Activated CD4-positive, alpha-beta memory T cell treated with anti-CD3 and anti-CD28 coated beads, Interleukin-2, amount 10 ng/mL, durations not matched to agents 7 days and 5 days (primary cell): ENCODE data around the gene TRIM47. TPM values are rescaled to one million over a fixed set of nuclear protein-coding genes. Genes with fewer than 3 reads are reported as not detected.

ENCODE experiments used
- CTCF ChIA-PET: fragments of 350-600 bp; sonication (Branson Sonifier 250); formaldehyde crosslinking; loops from one replicate; lab custom pipeline; 2021; ENCODE audit warnings: antibody characterized with exemption, inconsistent platforms; lab: Charles Lee
- POLR2A ChIA-PET: fragments of 350-600 bp; sonication (Branson Sonifier 250); formaldehyde crosslinking; loops from one replicate; lab custom pipeline; 2021; ENCODE audit warnings: antibody characterized with exemption; lab: Charles Lee
- DNase-seq: peaks from one replicate; pipeline ENCODE4 v3.0.0-alpha.2; 2020
- H3K27ac Mint-ChIP-seq: one replicate; pipeline ENCODE4 v1.8.0; 2021; ENCODE audit warnings: mild to moderate bottlenecking, mixed read lengths
- H3K27me3 Mint-ChIP-seq: one replicate; pipeline ENCODE4 v1.8.0; 2021; ENCODE audit warnings: mixed read lengths
- H3K36me3 Mint-ChIP-seq: one replicate; pipeline ENCODE4 v1.8.0; 2021; ENCODE audit warnings: low read depth, mixed read lengths
- H3K4me1 Mint-ChIP-seq: one replicate; pipeline ENCODE4 v1.8.0; 2021; ENCODE audit warnings: mixed read lengths
- H3K4me3 Mint-ChIP-seq: one replicate; pipeline ENCODE4 v1.8.0; 2021; ENCODE audit warnings: mild to moderate bottlenecking, mixed read lengths
- H3K9me3 Mint-ChIP-seq: one replicate; pipeline ENCODE4 v1.8.0; 2021; ENCODE audit warnings: mixed read lengths
- total RNA-seq, 2 experiments: library from RNA; stranded (reverse); gene quantifications; one replicate each; pipeline ENCODE4 v1.2.3, GENCODE V29; 2021

Gene TRIM47
- total RNA-seq, 2 experiments from 2014 or later, result 31.9 to 33.8 TPM

DNA sequence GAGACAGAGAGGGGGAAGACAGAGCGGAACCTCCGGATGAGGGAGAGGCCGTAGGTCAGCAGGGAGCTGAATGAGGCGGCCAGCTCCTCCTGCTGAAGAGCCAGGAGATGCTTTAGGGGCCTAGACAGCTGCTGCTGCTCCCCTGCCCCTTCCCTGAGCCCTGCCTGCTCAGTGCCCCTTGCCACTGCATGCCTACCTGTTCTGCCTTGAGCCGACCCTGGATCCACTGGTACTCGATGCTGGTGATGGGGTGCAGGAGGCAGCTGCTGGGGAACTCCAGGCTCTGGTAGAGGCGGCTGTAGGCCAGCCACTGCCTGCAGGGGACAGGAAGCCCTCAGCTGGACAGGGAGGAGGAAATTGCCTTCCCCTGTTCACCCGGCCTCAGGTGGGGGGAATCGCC, 41.8 kb downstream of the TRIM47 start:
- Mint-ChIP-seq H3K4me1 (peaks cover 43% of the 10 kb centered on the region), H3K27me3 (no peaks in the 10 kb centered on the region), H3K4me3 (no peak overlapping the region), H3K36me3 (peaks cover 62% of the 10 kb centered on the region), H3K27ac (no peak overlapping the region), H3K9me3 (no peaks in the 10 kb centered on the region)
- no peak for DNase-seq
- POLR2A ChIA-PET, result interaction anchor here (1.1 to 6.3 kb wide), 2 partner anchors 8 to 58 kb away, joined by 3 to 49 read pairs; partner anchors contain the start of gene UNC13D
- CTCF ChIA-PET, result interaction anchor here (1.4 kb wide), 1 partner anchor 83 kb away, joined by 4 read pairs; no protein-coding TSS in a partner anchor

DNA sequence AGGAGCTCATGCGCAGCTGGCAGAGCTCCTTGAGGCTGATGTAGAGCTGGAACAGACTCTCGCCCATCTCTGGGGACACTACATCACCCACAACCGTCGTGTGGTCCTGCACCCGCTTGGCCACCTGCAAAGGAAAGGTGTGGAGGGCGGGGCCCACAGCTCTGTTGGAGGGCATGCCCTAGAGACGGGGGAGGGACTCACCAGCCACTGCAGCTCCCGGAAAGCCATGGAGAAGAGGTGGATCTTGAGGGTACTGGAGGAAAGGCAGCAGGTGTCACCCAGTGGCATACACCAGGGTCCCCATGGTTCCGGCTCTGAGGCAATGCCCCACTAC, 42.8 kb downstream of the TRIM47 start:
- ChIA-PET POLR2A (interaction anchor here (1.0 to 6.3 kb wide), 2 partner anchors 9 to 21 kb away, joined by 3 to 49 read pairs; partner anchors contain the start of gene UNC13D), CTCF (no interaction called here)
- Mint-ChIP-seq H3K9me3 (no peaks in the 10 kb centered on the region), H3K27me3 (no peaks in the 10 kb centered on the region), H3K36me3 (peaks cover 66% of the 10 kb centered on the region), H3K4me3 (no peak overlapping the region), H3K27ac (no peak overlapping the region), H3K4me1 (peaks cover 45% of the 10 kb centered on the region)
- DNase-seq, result no peak

DNA sequence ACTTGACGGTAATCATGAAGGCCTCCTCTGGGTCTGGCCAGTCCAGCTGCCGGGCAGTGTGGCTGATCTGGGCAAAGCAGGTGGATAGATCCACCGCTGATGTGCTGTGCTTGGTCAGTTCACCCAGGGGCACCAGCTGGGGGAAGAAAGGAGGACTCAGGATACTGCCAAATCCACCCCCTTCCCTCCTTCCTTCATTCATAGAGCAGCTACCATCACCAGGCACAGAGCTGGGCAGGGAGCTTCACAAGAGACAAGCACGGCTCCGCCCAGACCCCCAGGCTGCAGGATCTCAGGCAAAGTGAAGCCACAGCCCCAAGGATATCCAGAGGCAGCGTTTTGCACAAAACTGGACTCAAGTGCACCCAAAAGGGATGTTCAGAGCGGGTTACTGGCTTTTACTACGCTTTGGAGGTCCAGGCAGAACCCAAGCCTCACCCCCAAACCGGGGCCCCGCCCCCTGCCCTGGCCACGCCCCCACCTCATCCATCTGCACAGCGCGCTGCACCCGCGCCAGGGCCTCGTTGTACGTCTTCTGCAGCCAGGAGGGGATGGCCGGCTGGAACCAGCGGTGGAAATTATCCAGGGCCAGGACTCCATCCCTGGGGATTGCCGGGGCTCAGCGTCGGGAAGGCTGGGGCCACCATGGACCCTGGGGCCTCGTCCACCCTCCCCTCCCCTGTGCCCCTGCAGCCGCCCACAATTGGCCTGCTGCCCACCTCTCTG, 43.3 kb downstream of the TRIM47 start:
- no peak overlapping the region for H3K4me3 Mint-ChIP-seq
- H3K4me1 Mint-ChIP-seq, result peaks cover 46% of the 10 kb centered on the region
- H3K36me3 Mint-ChIP-seq, result peaks cover 64% of the 10 kb centered on the region
- CTCF ChIA-PET, result interaction anchor here (2.9 kb wide), 1 partner anchor 21 kb away, joined by 8 read pairs; the partner anchor contains the start of gene WBP2
- DNase-seq, result no peak
- H3K9me3 Mint-ChIP-seq, result no peaks in the 10 kb centered on the region
- no peaks in the 10 kb centered on the region for H3K27me3 Mint-ChIP-seq
- peak overlapping the region; percentile 23 for H3K27ac Mint-ChIP-seq
- POLR2A ChIA-PET, result interaction anchor here (1.0 to 15.1 kb wide), 5 partner anchors 10 to 59 kb away, joined by 3 to 190 read pairs (median 33); partner anchors contain the start of genes UNC13D, UNK and WBP2

DNA sequence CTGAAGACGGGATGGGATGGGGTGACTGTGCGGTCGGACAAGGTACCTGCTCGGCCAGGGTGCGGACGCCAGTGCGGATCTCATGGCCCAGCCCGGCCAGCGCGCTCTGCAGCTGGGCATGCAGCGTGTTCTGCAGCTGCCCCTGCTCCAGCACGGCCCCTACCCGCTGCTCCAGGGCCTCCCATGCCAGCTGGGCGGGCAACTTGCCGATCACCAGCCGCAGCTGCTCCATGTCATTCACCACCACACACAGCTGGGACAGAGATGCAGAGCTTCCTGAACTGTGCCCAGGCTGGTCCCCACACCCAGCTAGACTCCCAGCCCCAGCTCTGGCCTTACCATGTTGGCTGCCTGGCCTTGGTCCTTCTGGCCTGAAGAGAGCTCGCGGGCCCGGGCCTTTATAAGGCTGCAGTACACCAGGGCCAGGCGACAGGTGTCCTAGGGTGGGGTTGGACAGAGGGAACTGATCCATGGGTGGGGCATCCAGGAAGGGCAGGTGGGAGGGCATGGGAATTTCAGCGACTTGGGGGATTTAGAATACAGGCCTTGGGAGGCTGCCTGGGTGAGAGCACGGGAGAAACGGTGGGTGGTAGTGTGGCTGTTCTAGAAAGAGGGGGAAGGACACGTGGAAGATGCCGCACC, 44.0 kb downstream of the TRIM47 start:
- H3K27ac Mint-ChIP-seq, result peak overlapping the region; percentile 94
- no peaks in the 10 kb centered on the region for H3K27me3 Mint-ChIP-seq
- ChIA-PET POLR2A (interaction anchor here (1.4 to 15.1 kb wide), 4 partner anchors 10 to 58 kb away, joined by 4 to 190 read pairs (median 41); partner anchors contain the start of genes UNC13D, UNK and WBP2), CTCF (interaction anchor here (2.9 kb wide), 1 partner anchor 21 kb away, joined by 8 read pairs; the partner anchor contains the start of gene WBP2)
- H3K9me3 Mint-ChIP-seq, result no peaks in the 10 kb centered on the region
- DNase-seq, result no peak
- no peak overlapping the region for H3K4me3 Mint-ChIP-seq
- H3K4me1 Mint-ChIP-seq, result peaks cover 43% of the 10 kb centered on the region
- H3K36me3 Mint-ChIP-seq, result peaks cover 64% of the 10 kb centered on the region

GRCh38 chr17:75832652-75833400, 45.6 kb downstream of the TRIM47 start:
- ChIA-PET POLR2A (interaction anchor here (0.6 to 15.1 kb wide), 19 partner anchors 8 to 521 kb away, joined by 3 to 190 read pairs (median 5); partner anchors contain the start of genes FBF1, GALK1, PRPSAP1 and RECQL5), CTCF (interaction anchor here (0.9 to 2.9 kb wide), 7 partner anchors 11 to 50 kb away, joined by 3 to 8 read pairs (median 3); partner anchors contain the start of gene WBP2)
- Mint-ChIP-seq H3K9me3 (no peaks in the 10 kb centered on the region), H3K27me3 (no peaks in the 10 kb centered on the region), H3K4me1 (peaks cover 47% of the 10 kb centered on the region), H3K27ac (peak overlapping the region; percentile 94), H3K36me3 (peaks cover 58% of the 10 kb centered on the region), H3K4me3 (peak overlapping the region; percentile 67)
- DNase-seq, result peak; percentile 48

DNA sequence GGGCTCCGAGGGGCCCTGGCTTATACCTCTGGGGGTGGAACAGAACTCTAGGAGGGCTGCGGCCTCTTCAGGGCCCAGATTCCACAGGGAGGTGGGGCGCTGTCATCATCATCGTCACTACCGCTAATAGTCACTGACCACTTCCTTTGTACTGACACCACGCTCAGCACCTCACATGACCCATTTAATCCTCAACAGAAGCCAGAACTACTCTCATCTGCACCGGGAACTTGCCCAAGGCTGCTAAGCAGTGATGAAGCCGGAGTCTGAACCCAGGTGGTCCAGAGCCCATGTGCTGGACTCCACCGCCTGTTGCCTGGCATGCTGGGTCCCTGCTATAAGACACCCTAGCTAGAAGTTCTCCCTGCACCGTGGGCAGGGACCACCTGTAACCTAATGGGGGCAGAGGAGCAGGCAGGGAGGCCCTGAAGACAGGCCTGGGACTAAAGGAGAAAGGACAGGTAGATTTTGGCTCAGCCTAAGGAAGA, 46.2 kb downstream of the TRIM47 start:
- ChIA-PET POLR2A (interaction anchor here (1.0 to 15.1 kb wide), 16 partner anchors 8 to 522 kb away, joined by 3 to 190 read pairs (median 5); partner anchors contain the start of genes FBF1, GALK1, PRPSAP1 and RECQL5), CTCF (interaction anchor here (1.0 to 2.9 kb wide), 6 partner anchors 14 to 49 kb away, joined by 3 to 8 read pairs (median 3); partner anchors contain the start of gene WBP2)
- H3K27me3 Mint-ChIP-seq, result no peaks in the 10 kb centered on the region
- peak overlapping the region; percentile 94 for H3K27ac Mint-ChIP-seq
- peaks cover 58% of the 10 kb centered on the region for H3K36me3 Mint-ChIP-seq
- H3K9me3 Mint-ChIP-seq, result no peaks in the 10 kb centered on the region
- H3K4me1 Mint-ChIP-seq, result peaks cover 50% of the 10 kb centered on the region
- peak; percentile 78 for DNase-seq
- H3K4me3 Mint-ChIP-seq, result peak overlapping the region; percentile 67

DNA sequence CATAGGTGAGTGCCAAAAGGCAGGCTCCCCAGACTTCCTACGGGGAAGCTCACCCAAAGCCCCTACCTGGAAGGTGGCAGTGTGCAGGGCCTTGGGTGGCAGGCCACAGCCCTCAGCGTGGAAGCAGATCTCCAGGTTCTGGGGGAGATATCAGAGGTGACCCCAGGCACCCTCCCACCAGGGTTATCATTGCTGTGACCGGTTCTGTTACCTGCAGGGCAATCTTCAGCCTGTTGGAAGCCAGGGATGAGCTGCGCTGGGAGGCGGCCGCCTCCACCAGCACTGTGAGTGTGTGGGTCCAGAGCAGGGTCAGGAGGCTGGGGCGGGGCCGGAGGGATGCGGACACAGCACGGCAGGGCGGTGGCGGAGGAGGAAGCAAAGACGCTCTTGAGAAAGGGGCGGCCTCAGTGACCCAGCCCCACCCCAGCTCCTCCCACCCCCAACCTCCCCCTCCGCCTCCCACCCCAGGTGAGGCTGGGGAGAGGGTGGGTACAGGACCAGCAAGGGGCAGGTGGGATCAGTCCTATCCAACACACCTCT, 47.3 kb downstream of the TRIM47 start:
- no peak for DNase-seq
- Mint-ChIP-seq H3K27ac (peak overlapping the region; percentile 67), H3K4me3 (no peak overlapping the region), H3K9me3 (no peaks in the 10 kb centered on the region), H3K36me3 (peaks cover 62% of the 10 kb centered on the region), H3K4me1 (peaks cover 54% of the 10 kb centered on the region), H3K27me3 (no peaks in the 10 kb centered on the region)
- POLR2A ChIA-PET, result interaction anchor here (0.8 to 15.1 kb wide), 8 partner anchors 10 to 66 kb away, joined by 3 to 190 read pairs (median 6); partner anchors contain the start of genes GALK1, TRIM65 and UNC13D
- CTCF ChIA-PET, result interaction anchor here (1.1 to 2.8 kb wide), 8 partner anchors 13 to 77 kb away, joined by 3 to 9 read pairs (median 6); partner anchors contain the start of gene WBP2

GRCh38 chr17:75830164-75831031, 48.0 kb downstream of the TRIM47 start:
- DNase-seq, result peak; percentile 32
- Mint-ChIP-seq H3K36me3 (peaks cover 59% of the 10 kb centered on the region), H3K9me3 (no peaks in the 10 kb centered on the region), H3K27me3 (no peaks in the 10 kb centered on the region), H3K4me3 (no peak overlapping the region), H3K4me1 (peaks cover 50% of the 10 kb centered on the region), H3K27ac (peak overlapping the region; percentile 67)
- ChIA-PET CTCF (interaction anchor here (0.8 to 2.8 kb wide), 16 partner anchors 13 to 77 kb away, joined by 3 to 9 read pairs (median 6); partner anchors contain the start of genes GALK1, UNC13D and WBP2), POLR2A (interaction anchor here (0.8 to 15.1 kb wide), 9 partner anchors 9 to 66 kb away, joined by 3 to 190 read pairs (median 5); partner anchors contain the start of genes TRIM65 and UNC13D)

DNA sequence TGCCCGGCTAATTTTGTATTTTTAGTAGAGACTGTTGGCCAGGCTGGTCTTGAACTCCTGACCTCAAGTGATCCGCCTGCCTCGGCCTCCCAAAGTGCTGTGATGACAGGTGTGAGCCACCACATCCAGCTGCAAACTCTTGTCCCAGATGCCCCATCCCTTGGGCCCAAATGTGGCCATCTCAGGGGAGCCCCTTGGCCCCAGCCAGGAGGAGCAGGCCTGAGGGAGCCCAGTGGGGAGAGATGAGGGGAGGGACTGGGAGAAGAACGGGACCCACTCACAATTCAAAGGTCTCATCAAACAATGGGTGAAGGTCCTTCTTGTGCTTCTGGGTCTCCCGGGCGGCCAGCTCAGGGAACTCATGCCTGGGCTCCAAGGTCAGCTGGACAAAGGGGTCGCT, 48.6 kb downstream of the TRIM47 start:
- Mint-ChIP-seq H3K27me3 (no peaks in the 10 kb centered on the region), H3K4me3 (no peak overlapping the region), H3K4me1 (peaks cover 47% of the 10 kb centered on the region), H3K27ac (no peak overlapping the region), H3K36me3 (peaks cover 57% of the 10 kb centered on the region), H3K9me3 (no peaks in the 10 kb centered on the region)
- no peak for DNase-seq
- ChIA-PET POLR2A (interaction anchor here (1.0 to 15.1 kb wide), 7 partner anchors 9 to 67 kb away, joined by 3 to 190 read pairs (median 5); partner anchors contain the start of genes TRIM65 and UNC13D), CTCF (interaction anchor here (0.8 to 2.8 kb wide), 15 partner anchors 12 to 76 kb away, joined by 3 to 9 read pairs (median 6); partner anchors contain the start of genes GALK1, UNC13D and WBP2)

- POLR2A ChIA-PET, result interaction anchor here (2.1 to 15.1 kb wide), 5 partner anchors 11 to 52 kb away, joined by 4 to 190 read pairs (median 18); partner anchors contain the start of genes UNC13D and UNK
- no peak for DNase-seq
- Mint-ChIP-seq H3K4me3 (no peak overlapping the region), H3K36me3 (peaks cover 53% of the 10 kb centered on the region), H3K27ac (peak overlapping the region; percentile 93), H3K27me3 (no peaks in the 10 kb centered on the region), H3K4me1 (peaks cover 37% of the 10 kb centered on the region), H3K9me3 (no peaks in the 10 kb centered on the region)
- CTCF ChIA-PET, result interaction anchor here (0.8 to 3.5 kb wide), 5 partner anchors 20 to 64 kb away, joined by 3 to 23 read pairs (median 9); partner anchors contain the start of genes GALK1 and UNK
These were observed 49.6 kb downstream of the TRIM47 start for GRCh38 chr17:75828741-75829140.
